Posterior cingulate gyrus (tissue), 11 donors: ENCODE measurements around the gene POU3F1.
A peak's percentile ranks its signal among the peaks of the same experiment; 100 is the strongest.

Experiments used
- DNase-seq, 10 donors: peaks; one replicate each; pipeline versions ENCODE4 v3.0.0 to v3.0.0-alpha.2; 2020 to 2021; ENCODE audit warnings: mixed read lengths in 3 of 10
- intact Hi-C: fragments of 100-400 bp; cut with DNase I; formaldehyde crosslinking; loops from one replicate; pipeline ENCODE4 v1.15.1; 2023

POU3F1 gene

DNA sequence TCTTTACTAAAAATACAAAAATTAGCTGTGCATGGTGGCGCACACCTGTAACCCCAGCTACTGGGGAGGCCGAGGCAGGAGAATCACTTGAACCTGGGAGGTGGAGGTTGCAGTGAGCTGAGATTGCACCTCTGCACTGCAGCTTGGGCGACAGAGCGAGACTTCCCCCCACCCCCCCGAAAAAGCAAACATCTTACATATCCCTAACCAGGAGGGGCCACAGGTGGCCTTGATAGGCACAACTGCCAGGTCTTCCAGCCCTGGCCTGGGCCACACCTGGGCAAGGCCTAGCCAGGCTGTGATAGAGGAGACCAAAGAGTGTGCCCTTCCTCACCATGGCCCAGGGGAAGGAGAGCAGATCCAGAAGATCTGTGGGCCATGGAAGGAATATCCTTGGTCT lies 28.6 kb upstream of the POU3F1 start:
- intact Hi-C loops, result no loop called here
- DNase-seq, result no peak

DNA sequence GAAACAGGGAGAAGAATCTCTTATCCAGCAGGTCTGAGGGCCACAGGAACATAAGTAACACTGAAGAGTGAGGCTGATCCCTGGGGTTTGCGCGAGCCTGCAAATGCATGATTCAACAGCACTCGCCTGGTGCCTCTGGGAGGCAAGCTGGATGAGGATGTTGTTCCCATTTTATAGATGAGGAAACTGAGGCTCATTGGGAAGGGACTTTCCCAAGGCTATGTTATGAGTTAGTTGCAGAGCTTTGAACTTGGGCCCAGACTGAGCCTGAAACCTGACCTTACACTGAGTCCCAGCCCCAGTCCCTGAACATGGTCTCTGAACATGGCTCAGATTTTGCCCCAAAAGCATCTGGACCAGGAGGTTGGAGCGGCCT lies 27.7 kb upstream of the POU3F1 start:
- intact Hi-C loops, result no loop called here

DNA sequence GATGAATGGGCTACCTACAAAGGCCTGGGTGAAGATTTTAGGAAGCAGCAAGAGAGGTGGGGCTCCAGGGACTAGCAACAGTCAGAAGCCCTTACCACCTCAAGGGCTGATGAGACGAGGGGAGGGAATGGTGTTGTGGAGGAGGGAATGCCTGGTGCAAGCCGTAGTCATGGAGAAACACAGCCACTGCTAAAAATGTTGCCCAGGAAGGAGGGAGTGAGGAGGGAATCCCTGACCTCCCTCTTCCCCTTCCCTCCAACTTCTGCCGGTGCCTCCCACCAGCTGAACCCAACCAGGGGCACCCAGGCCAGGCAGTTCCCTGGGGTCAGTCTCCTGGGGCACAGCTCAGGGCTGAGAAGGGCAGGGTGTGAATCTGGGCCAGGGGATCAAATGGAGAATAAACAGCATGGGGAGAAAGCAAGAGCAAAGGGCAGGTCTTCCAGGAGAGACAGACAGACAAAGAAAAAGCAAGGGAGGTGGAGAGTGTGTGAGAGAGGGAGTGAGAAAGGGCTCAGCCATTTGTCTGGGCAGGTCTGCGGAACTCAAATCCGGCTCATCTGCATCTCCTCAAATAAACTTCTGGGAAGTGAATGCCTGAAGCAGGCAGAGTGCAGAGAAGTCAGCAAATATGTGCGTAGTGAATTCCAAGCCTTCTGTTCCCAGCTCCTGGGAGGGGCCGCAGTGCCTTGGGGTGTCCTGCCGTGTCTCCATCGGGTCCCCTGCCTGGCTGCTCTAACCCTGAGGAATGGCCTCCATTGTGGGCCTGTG lies 27.1 kb upstream of the POU3F1 start:
- no peak for DNase-seq
- intact Hi-C loops, result no loop called here

More for the DNA sequence above, 27.7 kb upstream of the POU3F1 start:
- no peak for DNase-seq

DNA sequence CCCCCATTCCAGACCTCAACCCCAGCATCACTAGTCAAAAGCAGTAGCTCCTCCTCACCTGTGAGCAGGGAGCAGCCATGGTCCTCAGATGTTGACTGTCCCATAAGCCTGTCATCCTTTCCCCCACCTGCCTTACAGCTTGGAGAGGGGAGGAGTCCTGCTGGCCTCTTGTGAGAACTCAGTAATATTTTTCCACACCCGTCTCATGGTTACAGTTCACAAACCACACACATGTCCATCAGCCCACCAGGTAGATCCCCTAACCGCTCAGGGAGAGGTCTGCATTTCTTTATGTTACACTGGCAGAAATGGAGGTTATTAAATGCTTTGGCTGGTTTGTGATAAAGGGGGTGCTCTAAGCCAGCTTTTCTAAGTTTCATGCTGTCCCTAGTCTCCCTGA lies 26.3 kb upstream of the POU3F1 start:
- DNase-seq, result no peak

DNA sequence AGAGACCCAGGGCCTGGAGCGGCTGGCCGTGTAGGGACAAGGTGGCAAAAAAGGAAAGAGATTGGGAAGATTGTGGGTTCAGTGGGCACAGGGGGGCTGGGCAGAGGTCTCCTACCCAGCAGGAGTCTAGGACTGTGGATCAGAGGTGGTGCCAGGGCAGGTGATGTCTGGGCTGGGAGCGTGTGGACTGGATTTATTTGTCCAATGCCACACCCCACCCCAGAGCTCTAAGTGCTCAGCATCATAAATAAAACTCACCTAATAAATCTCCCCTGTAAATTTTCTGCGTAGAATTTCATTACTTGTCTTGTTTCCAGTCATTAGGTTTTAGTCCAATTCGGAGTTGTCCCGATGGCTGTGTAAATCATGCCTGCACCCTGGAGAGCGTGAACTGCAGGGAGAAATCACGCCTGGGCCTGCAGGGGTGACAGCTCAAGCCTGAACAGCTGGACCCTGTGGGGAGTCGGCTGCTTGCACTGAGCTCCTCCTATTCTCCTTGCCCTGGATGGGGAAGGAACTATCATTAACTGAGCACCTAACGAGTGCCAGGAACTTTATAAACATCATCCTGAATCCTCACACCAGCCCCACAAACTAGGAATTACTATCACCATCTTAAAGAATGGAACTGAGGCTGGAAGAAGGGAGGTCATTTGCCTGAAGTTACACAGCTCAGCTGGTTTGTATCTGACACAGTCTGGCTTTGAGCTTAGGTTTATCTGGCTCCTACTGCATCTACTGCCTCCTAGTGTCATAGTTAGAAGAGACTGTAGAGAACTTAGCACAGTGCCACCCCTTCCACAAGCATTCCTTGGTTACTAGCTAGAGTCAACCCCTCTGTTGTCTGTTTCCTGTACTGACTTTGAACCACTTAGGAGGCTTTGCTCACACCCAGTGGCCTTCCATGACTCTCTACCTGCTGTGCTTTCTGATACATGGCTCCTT lies 25.0 kb upstream of the POU3F1 start:
- intact Hi-C loops, result no loop called here
- no peak for DNase-seq

More for the DNA sequence above, 26.3 kb upstream of the POU3F1 start:
- intact Hi-C loops, result no loop called here

DNA sequence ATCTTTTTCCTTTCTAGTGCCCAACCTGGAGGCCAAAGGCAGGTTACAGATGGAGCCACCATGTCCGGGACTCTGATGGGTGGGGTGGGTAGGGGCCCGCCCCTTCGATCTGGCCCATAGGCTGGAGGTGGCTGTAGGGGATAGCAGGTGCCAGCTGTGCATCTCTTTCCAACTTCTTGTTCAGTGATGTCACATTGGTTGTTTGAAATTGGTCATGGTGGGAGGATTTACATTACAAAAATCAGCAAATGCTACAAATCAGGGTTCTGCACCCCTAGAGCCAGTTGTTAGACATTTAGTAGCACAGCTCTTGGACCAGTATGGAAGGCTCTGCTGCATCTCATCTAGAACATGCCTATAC lies 22.4 kb upstream of the POU3F1 start:
- DNase-seq, result no peak
- intact Hi-C loops, result no loop called here

DNA sequence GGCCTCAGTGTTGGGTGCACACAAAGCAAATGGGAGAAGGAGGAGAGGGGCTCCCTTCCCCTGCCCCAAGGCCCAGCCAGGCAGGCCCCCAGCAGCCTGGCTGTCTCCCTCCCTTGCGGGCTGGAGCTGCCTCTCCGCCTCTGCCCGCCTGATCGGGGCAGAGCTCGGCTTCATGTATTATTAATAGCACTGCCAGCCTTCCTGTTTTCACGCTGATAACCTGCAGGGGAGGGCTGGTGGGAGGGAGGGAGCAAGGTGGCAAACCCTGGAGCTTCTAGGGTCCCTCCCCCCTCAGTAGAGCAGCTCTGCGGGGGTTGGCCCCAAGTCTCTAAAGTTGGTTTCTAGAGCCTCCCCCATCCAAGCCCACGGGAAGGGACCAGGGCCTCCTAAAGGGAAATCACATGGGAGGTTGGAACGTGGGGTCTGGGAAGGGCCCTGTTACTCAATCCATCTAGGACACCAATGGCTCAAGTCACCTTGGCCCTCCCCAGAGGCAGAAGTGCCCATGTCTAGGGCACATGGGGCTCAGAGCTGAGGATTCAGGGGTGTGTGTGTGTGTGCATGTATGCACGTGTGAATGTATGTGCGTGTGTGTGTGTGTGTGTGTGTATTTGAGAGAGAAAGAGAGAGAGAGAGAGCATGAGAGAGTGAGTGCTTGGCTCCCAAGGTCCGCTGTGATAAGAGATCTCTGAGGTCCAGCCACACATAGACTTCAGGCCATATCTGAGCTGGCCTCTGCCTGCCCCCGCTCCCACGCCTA lies 21.8 kb upstream of the POU3F1 start:
- no peak for DNase-seq
- intact Hi-C loops, result no loop called here

DNA sequence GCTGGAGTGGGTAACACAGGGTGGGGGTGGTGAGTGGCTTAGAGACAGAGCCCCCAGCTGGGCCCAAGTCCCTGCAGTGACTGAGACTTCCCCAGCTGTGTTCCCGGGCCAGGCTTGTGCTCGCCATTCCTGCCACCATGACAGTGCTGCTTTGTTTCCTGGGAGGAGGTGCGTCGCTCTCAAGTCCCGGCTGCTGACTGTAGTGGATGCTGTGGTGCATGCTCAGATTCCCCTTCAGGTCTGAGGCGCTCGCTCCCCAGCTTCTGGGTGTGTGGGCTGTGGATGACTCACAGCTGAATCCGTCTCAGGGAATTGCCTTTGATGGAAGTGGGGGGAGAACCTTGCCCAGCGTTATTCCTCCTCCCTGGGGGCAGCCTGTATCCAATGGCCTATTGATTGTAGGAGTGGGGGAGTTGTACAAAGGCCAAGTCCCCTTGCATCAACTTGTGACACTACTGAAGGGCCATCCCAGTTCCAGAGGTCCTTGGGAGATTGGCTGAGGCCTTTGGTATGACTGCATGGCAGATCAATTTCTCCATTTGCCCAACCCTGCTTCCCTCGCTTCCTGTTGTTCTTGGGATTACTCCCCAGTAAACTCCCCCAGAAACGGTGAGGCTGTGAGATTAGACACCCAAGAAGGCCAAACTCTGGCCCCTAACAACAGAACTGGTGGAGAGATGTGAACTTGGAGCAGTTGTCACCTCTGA lies 17.8 kb upstream of the POU3F1 start:
- intact Hi-C loops, result no loop called here
- peak in 9 of 10 donors; percentile 23 to 93 (median 60) for DNase-seq

DNA sequence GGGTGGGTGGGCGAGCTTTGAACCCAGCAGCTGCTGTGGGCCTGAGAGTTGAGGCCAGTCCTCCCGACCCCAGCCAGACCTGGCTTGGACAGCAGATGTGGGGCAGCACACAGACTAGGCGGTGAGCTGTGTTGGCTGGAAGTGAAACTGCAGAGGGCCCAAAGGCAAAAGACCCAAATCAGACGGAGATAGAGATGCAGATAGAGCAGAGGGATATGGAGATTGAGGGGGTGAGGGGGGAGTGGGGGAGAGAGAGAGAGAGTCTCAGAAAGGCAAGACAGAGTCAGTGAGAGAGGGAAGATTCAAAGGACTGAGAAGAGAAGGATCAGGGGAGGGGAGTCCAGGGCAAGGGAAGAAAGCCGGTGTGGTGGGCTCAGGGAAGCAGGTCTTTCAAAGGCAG lies 17.0 kb upstream of the POU3F1 start:
- intact Hi-C loops, result no loop called here
- peak in 1 of 10 donors; percentile 66 for DNase-seq

DNA sequence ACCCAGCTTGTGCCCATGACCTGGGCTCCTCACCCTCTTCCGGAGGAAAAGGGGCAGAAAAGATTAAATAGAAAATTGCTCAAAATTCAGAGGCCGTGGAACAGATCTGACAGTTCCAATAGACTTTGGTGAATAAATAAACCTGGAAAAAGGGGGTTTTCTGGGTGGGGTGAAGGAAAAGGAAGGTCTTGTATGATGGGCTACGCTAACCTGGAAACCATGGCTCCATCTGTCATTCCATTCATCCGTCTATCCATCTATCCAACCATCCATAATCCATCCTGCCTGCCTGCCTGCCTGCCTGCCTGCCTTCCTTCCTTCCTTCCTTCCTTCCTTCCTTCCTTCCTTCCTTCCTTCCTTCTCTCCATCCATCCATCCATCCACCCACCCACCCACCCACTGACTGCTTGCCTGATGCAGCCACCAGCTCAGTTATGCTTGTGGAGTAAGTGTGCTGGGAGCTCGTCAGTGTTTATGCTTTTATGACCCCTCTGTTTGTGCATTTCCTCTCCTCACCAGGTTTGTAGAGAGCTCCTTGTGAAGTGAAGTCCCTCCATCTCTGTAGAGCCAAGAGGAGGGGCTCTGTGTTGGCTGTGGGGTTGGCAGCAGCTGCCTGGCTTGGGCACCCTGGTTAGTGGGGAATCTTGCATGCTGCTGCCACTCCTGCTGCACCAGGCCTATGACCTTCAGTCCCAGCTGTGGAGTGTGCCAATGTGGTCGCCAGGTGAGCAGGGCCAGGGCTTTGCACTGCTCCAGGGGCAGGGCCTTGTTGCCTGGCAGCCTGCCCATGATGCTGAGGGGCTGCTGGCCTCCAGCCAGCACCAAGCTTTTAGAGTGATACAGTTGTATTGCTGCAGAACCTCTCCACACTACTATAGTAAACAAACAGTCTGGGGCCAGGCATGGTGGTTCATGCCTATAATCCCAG lies 16.0 kb upstream of the POU3F1 start:
- intact Hi-C loops, result no loop called here

DNA sequence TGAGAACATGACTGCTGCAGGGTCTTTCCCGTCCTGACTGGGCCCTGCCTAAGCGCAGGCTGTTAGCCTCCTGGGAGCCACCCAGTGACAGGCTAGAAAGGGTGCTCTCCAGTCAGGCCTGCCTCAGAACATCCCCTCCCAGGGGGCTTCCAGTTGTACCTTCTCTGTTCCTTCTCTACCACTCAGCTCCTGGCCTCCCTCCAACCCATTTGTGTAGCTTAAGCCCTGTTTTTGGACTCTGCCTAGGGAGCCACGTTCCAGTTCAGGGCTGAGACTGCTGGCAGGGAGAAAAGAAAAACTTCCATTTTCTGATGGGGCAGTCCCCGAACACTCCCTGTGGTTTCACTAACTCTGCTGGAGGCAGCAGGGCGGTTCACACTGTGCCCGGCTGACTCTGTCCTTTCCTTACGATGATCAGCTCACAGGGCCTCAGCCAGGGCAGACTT lies 15.3 kb upstream of the POU3F1 start:
- peak in 2 of 10 donors; percentile 51 to 55 for DNase-seq
- intact Hi-C loops, result no loop called here

More for the DNA sequence above, 16.0 kb upstream of the POU3F1 start:
- DNase-seq, result peak in 1 of 10 donors; percentile 81

DNA sequence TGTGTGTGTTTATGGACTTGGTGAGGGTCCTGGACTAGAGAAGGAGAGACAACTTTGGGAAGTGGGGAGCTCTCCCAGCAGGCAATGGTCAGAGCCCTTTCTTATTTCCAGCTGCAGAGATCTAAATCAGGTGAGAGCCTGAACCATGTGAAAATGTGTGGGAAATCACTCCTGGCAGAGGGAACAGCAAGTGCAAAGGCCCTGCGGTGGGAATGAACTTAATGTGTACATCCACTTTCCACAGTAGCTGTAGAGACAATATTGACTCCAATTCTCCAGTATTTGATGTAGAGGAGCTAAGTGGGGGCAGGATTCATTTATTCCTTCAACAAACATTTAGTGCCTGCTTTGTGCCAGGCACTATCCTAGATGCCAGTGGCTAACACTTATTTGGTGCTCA lies 14.7 kb upstream of the POU3F1 start:
- intact Hi-C loops, result no loop called here
- no peak for DNase-seq

DNA sequence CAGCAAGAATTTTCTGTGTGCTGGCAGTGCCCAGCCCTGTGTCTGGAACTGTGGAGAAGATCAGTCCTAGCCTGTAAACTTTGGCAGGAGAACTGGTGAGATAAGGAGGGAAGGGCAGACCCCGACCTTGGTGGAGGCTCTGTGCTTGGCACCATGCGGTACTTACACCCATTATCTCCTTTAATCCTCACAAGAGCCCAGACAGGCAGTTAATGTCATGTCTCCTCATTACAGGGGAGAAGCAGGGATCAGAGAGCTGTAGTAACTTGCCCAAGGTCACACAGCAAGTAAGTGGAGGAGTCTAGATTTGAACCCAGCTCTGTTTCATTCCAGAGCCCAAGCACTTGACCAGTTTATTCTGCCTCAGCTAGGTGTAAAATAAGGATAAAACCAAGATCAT lies 13.9 kb upstream of the POU3F1 start:
- peak in 2 of 10 donors; percentile 1 for DNase-seq
- intact Hi-C loops, result no loop called here

DNA sequence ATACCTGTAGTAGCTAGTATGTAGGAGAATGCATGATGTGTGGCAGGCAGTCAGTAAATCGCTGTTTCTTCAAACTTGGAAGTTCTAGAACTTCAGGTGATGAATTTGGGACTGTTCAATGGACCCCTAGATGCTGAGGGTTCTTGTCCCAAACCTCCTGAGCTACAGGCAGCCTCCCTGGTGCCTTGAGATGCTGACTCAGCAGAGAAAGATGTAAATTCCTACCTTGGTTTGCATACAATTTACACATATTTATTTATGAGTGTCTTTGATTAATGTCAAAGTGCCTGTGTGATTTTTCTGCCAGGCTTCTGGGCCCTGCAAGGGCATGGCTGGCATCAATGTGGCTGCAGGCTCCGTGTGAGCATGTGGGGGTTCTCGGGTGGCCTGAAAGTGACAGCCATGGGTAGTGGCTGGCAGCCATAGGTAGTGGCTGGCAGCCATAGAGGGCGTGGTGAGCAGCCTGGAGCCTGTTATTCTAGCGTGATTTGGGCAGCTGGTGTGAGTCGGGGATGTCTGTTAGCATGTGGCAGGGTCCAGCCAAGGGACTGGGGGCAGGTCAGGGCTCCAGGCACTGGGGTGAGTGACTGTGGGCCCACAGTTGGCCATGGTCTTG lies 13.2 kb upstream of the POU3F1 start:
- DNase-seq, result peak in 2 of 10 donors; percentile 58 to 64
- intact Hi-C loops, result no loop called here

DNA sequence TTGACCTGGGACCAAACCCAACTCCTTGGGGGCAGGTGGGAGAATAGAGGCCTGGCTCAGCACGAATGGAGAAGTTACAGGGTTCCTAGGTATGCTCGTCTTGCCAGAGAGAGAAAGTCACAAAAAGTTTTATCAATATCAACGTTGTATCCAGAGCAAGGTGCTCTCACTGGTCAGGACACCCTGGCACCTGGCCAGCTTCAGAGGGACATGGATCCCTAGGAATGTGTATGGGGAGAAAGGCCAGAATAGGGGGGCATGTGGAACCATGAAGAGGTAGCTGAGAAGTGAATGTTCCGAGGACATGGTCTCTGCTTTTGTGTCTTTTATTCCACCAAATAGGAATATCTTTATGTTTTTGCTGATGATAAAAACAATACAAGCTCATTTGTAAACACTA lies 9.4 kb upstream of the POU3F1 start:
- peak in 1 of 10 donors; percentile 13 for DNase-seq
- intact Hi-C loops, result no loop called here

DNA sequence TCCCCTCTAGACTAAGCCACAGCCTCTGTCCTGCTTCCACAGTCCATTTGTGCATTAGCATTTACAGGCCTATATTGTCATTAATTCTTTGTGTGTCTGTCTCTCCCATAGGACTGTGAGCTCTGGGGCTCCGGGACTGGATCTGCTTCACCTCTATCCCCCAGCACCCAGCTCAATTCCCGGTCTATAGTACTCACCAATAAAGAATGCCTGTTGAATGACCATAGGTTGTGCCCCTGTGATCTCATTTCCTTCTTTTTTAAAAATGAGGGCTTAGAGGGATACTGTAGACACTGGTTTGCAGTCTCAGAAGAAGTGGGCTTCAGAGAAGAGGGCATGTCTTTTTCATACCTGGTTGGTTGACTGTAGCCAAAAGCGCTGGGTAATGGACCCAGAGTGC lies 8.8 kb upstream of the POU3F1 start:
- intact Hi-C loops, result no loop called here
- no peak for DNase-seq

DNA sequence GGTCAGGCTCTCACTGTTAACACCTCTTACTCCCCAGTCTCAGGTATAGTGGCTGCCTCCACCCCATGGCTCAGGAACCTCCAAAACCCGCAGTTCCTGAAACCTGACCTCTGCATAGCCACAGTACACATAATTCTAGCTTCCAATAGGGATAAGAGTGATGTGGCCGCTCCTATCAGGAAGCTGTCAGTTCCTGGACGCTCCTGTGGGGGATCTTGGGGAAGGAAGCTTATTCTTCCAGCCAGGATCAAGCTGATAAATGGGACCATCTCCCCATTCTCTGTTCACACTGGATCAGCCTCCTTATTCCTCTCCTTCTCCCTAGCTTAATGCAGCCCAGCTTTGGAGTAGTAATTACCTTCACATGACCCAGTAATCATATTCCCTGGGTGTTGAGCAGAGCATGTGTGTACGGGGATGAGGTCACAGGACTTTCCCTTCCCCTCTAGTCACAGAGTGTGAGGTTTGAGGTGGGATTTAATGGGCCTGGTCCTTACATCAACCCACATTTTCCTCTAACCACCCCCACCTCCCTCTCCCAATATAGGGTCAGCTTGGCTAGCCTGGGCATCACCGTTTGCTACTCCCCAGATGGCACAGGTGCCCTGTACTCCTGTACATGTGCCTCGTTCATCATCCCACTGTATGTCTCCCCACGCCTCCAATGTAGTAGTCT lies 7.0 kb upstream of the POU3F1 start:
- intact Hi-C loops, result no loop called here
- no peak for DNase-seq

DNA sequence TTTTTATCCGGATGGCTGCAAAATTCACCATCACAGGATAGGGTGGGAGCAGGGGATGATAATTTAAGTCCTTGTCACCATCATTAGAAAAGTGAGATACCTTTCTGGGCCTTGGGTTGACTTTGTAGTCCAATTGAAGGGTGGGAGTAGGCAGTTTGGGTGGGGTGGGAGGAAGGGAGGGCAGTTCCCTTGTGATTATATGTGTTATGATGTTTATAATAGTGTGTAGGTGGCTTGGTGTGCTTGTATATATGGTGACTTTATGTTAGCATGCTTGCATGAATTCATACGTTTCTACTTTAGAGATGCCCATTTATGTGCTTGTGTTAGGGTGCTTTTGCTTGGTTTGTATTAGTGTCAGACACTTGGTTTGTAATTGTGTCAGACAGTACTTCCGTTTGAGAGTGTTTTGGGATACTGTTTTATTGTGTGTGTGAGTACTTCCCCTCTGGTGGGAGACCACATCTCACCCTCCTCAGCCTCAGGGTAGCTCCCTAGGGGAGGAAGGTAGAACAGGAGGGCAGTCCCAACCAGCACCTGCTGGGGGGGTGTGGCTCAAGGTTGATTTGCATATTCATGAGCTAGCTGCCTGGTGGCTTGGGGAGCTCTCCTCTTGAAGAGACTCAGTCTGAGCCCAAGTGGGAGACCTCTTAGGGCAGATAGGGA lies 6.3 kb upstream of the POU3F1 start:
- intact Hi-C loops, result no loop called here
- DNase-seq, result no peak
